NCI-H1417 (cell line): ENCODE data around the gene APOL1.
"Not testable (repeated sequence)": the region's sequence is repeated elsewhere in the genome, so short reads cannot be mapped to it uniquely, and the experiment has no call there.

ENCODE experiments used
- DNase-seq, 3 experiments: peaks; one replicate each; lab custom pipeline; 2025; lab: John Stamatoyannopoulos, UW

Gene APOL1

GRCh38 chr22:36225333-36225922, 27.5 kb upstream of the APOL1 start:
- no peak for DNase-seq

GRCh38 chr22:36226189-36226588, 26.7 kb upstream of the APOL1 start:
- no peak for DNase-seq

- DNase-seq = no peak
These were observed 25.5 kb upstream of the APOL1 start for GRCh38 chr22:36227396-36227795.

GRCh38 chr22:36227806-36228205, 25.1 kb upstream of the APOL1 start:
- no peak for DNase-seq

- not testable (repeated sequence) for DNase-seq
These were observed 24.6 kb upstream of the APOL1 start for GRCh38 chr22:36228369-36228768.

- no peak for DNase-seq
These were observed 24.0 kb upstream of the APOL1 start for GRCh38 chr22:36228944-36229343.

GRCh38 chr22:36229649-36230048, 23.3 kb upstream of the APOL1 start:
- not testable (repeated sequence) for DNase-seq

GRCh38 chr22:36231051-36231450, 21.9 kb upstream of the APOL1 start:
- DNase-seq = not testable (repeated sequence)

GRCh38 chr22:36232715-36233401, 20.1 kb upstream of the APOL1 start:
- DNase-seq = no peak

GRCh38 chr22:36233796-36234195, 19.1 kb upstream of the APOL1 start:
- DNase-seq = no peak

GRCh38 chr22:36234213-36234612, 18.7 kb upstream of the APOL1 start:
- DNase-seq = peak in 1 of 3 experiments; percentile 1

GRCh38 chr22:36234919-36235318, 18.0 kb upstream of the APOL1 start:
- DNase-seq = no peak

- no peak for DNase-seq
These were observed 17.3 kb upstream of the APOL1 start for GRCh38 chr22:36235585-36235984.

- DNase-seq = no peak
These were observed 16.3 kb upstream of the APOL1 start for GRCh38 chr22:36236388-36237319.

GRCh38 chr22:36237462-36238372, 15.2 kb upstream of the APOL1 start:
- DNase-seq = peak in 1 of 3 experiments; percentile 6

GRCh38 chr22:36238373-36239149, 14.4 kb upstream of the APOL1 start:
- peak in 1 of 3 experiments; percentile 41 for DNase-seq

- no peak for DNase-seq
These were observed 13.9 kb upstream of the APOL1 start for GRCh38 chr22:36239150-36239400.

- DNase-seq = peak; percentile 81 to 93 (median 82)
These were observed 13.3 kb upstream of the APOL1 start, which contains the start of gene APOL2 for GRCh38 chr22:36239401-36240171. APOL2 (minus strand) TSS chr22:36239527; CDS start chr22:36233162, 6,365 bp downstream.

- DNase-seq = no peak
These were observed 8.9 kb upstream of the APOL1 start for GRCh38 chr22:36243986-36244385.
